ENCODE measurements around the gene KNG1.

DNA sequence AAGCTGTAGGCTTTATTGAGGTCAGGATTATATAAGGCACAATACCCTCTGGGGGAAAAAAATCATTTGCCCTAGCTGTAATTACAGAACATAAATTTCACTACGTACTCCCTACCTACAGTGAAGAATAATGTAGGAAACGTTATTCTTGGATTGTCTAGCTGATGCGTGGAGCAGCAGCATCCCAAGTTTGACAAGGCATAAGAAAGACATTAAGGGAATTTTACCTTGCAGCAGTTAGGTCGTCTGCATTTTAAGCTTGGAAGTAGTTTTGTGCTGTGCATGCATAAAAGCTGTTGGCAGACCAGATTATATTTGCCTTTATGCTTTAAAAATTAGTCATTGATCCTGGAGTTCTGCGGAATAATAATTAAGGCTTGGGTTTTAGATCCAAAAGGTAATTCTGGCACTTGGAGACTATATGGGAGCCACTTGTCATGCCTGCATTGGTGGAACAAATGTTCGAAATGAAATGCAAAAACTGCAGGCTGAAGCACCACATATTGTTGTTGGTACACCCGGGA is 68.4 kb downstream of the KNG1 start:
- TF ChIP-seq CTCF (IDR thresholded peaks at IDR 0.05) (no peak), POLR2A (IDR thresholded peaks at IDR 0.05) (no peak)
